NCI-H2171 (cell line): ENCODE measurements around the gene KIF16B.

Experiments
- DNase-seq: peaks from one replicate; lab custom pipeline; 2025; lab: John Stamatoyannopoulos, UW

The KIF16B gene

DNA sequence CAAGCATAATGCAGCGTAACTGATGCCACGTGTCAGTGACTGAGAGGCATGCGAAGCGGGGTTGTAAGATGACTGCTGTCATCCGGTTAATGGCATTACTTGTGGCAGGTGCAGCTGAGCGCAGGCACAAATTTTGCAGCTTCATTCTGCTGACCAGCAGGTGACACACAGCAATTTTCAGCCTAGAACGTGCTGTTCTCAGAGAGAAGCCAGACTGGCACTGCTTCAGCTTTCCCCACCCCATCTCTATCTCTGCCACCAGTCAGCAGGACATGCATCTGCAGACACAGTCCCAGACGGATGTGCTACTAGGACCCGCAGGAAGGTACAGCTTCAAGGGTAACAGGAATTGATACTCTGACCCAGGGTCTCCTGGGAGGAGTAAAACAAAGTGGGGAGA, 221.8 kb downstream of the KIF16B start:
- no peak for DNase-seq

DNA sequence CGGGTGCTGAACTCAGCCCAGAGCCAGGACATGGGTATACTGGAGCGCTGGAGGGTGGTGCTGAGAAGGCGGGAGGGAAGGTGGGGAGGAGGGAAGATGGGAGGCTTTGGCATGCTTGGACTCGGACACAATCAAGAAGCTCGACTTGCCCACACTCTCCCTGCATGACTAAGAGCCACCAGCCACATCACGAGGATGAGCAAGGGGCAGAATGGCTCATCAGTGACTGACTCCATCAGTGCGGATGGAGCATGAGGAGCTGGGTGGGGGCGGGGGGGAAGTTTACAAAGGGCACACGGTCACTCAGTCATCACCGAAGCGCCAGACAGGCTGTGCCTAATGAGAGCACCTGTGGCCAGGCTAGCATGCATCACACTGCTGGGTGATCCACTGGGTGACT, 222.8 kb downstream of the KIF16B start:
- DNase-seq: no peak

DNA sequence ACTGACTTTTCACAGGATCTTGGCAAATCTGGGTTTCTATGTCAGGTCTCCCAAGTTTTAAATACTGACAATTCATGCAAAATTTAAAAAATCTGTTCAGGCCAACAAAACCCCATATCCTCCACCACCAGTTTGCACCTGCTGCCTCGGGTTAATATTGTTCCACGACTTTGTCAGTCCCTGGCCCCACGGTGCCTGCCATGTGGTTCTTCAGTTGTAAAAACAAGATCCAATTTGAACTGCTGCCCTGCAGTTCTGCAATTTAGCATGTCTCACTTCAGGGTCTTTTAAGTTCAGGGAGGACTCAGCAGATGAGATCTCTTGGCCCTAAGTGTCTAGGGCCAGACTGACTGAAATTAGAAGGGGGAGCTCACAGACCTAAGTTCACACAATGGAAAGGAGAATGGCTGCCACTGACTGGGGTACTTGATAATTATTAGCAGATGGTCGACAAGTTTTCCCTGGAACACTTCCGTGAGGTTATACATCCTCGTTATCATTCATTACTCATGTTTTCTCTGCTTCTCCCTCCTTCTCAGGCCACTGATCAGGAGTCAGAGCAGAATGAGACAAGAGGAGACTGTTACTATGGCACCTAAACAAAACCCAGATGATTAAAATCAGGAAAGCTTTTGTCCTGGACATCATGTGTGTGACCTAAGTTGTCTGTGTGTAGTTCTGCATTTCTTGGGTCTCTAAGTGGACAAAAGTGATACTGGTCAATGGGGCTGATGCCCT, 223.6 kb downstream of the KIF16B start:
- DNase-seq: no peak

DNA sequence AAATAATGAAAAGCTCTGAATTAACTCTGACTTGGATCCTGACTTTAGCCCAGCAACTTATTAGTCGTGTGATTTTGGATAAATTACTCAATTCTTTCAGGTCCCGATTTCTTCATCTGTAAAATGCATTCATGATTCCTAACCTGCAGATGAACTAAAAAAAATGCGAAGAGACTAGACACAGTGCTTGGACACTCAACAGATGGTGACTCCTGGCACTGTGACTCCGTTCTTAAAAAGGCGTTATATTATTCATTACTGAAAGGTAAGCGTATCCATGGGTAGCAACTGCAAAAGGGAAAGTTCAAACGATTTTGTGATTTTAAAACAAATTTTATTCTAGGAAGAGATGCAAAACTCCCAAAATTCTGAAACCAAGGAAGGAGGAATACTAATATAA, 226.3 kb downstream of the KIF16B start:
- peak; percentile 9 for DNase-seq

DNA sequence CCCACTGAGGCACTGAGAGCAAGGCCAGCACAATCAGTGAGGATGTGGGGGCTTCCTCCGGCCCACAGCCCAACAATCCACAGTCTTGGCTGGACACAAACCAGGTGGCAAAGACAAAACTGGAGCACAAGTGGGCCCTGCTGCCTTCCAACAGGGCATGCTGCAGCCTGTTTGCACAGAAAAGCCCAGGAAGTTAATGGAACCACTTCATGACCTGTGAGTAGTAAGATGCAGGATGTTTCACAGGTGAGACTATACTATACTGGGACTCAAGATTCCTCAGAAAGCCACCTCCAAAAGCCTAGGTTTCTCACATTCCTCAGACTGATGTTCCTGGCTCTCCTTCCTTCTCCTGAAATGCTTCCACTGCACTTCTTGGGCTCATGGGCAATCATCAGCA, 235.5 kb downstream of the KIF16B start:
- no peak for DNase-seq

DNA sequence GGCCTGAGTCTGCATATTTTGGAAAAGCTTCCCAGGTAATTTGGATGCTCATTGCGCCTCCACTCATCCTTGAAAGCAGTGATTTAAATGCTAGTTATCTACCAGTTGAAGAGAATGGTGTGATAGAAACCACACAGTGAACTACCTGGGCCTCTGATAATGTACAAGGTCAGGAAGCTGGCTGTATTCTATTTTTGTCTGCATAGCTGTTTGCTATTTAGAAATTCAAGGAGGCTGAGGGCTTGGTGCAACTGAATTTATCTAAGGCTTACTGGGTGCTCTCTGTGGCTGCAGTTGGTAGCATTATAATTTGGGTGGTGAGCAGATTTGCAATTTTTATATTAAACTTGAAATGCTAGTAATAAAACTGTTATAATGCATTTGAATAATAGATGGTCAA, 245.6 kb downstream of the KIF16B start:
- no peak for DNase-seq

DNA sequence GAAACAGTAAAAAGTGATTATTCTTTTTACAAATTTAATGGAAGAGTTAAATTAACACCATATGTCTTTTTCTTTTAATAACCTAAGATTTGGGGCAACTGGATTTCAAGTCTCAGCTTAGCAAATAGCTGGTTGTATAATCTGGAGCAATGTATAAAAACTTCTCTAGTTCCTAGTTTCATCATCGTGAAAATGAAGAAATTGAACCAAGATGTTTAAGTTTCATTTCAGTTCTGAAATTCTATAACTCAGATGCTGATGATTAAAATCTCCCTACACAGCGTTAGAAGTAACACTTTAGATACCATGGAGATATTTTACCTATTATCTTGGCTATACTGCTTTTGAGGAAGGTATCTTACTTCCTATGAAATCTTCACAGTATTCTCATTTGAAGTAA, 252.0 kb downstream of the KIF16B start:
- DNase-seq: no peak

DNA sequence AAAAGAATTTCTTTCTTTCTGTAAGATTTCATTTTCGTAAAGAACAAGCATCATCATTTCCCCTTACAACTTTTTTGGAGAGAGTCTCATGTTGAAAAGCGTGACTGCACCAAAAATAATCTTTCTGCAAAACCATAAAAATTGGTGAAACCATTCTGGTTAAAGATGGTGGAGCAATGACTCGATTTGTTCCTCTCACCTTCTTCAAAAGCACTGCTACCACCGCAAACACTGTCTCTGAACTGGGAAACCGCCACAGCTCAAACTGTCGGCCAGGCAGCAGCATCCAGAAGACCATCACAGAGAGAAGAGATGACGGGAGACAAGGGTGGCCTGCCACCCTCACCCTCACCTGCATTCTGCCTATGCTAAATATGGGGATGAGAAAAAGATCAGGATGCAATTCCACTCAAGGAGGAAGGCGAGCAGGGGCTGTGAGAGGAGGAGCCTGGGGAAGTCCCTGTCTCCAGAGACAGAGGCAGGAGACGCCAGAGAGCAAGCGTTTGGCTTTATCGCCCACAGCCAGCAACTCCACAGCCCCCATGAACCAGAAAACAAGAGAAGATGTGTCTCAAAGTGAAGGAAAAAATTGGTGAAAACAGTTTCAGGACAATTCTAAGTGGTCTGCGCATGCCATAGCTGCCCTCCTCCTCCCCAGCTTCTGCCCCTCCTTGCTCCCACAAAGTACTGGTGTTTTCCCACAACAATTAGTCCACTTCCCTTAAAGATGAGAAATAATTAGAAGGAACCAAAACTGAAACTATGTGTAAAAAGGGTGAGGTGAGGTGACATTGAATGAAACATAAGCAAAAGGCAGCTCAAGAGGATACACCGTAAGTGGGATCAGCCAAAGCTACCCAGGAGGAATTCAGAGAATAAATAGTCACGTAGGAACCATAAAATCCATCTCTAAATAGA, 255.5 kb downstream of the KIF16B start:
- no peak for DNase-seq

DNA sequence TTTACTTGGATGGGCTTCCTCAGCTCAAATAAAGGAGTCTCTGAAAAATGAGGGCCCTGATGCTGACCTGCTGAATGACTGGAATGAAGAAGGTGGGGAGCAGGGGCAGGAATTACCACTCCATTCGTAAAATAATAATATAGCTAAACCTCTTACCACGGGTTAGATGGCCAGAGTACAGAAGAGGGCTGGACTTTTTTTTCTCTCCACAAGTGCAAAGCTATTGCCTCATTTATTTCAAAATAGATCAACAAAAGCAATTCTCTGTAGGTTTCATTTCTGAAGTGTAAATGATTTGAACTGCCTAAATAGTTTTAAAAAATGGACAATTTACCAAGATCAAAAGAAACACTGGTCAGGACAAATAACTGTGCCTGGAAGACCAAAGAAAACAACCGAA, 256.7 kb downstream of the KIF16B start:
- DNase-seq: no peak

DNA sequence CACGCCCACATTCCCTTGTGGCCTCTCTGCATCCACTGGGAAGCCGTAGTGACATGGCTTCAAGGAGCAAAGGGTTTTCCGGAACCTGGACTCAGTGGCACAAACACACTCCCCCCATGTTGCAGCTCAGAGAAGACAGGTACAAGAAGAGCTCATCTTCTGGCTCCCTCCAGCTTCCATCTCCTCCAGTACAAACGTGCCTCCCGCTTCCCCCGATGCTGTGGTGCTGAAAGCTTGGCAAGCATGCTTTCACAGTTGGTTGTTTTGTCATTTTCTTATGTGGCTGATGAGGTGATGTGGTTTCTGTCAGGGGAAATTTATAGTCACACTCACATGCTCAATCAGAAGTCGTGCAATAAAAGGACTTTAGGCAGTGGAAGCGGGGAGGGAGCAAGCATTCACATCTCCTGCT, 258.5 kb downstream of the KIF16B start:
- no peak for DNase-seq

DNA sequence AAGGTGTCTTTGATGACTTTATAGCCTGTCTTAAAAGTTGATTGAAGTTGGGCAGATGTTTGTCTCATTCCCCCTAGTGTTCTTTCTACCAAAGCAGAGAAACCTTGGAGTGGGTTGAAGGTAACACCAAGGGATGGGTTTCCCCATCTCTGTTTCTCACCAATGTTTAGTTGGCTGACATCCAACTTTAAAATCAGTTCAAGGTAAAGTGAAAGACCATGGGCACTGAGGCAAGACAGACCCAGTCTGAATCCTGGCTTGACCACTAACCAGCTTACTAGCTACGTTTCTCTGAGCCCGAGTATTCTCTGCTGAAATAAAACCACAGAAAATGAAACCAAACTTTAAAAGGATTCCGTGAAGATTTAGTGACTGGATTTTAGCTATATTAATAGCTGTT, 258.9 kb downstream of the KIF16B start:
- no peak for DNase-seq

DNA sequence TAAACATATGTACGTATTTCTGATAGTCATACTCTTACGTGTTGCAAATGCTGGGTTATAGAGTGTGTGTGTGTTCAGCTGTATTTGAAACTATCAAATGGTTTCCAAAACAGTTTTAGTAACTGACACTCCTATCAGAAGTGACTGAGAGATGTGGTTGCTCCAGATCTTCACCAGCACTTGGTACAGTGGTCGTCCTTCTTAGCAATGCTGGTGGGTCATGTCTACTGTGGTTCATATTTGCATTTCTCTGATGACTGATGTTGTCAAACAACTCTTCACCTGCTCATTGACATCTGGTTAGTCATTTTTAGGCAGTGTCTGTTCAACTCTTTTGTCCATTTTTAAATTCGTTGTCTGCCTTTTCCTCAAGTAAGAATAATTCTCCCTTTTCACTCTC, 259.3 kb downstream of the KIF16B start:
- no peak for DNase-seq

DNA sequence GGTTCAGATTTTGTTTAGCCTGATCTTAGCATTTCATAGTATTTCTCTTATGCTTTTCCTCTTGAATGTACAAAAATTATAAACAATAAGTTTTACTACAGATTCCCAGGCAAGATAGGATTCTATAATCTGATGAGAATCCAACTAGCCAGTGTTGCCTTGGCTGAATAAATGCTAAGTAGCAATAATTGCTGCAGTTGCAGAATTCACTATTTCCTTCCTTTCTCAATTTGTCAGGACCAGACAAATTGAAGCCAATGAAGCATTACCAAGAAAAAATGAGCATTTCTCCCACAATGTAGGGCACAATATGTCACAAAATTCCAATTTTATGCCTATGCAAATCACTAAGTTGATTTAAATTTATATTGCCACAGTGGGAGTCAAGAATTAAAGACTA, 260.2 kb downstream of the KIF16B start:
- DNase-seq: no peak

DNA sequence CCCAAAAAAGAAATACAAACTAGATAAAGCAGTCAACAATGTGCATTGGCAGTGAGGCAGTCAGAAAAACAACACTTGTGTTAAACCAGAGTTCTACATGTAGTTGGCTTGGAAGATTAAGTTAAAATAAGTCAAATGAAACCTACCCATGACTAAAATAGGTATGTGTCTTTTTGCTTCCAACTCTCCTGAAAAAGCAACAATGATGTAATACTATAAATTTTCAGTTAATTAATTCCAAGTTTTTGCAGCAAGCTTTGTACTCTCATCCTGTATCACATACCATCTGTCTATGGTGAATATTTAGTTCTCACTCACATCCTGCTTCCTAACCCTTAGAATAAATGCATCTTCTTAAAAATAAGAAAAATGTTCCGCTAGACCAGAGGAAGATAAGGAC, 261.5 kb downstream of the KIF16B start:
- no peak for DNase-seq

DNA sequence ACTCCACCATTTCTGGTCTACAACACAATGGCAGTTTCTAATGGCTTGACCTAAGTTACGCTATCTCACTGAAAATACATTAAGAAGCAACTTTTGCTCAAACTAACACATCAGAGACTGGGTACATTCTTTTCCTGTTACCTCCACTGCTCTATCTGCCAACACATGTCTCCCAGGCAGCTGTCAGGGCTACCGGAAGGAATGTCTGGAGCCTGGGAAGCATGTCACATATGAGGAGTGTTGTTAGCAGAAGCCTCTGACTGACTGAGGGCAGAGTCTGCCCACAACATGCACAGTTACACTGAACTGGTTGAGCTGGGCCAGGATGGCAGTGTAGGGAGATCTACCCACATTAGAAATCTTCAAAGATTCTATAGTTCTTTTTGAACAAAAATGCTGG, 264.5 kb downstream of the KIF16B start:
- DNase-seq: no peak

DNA sequence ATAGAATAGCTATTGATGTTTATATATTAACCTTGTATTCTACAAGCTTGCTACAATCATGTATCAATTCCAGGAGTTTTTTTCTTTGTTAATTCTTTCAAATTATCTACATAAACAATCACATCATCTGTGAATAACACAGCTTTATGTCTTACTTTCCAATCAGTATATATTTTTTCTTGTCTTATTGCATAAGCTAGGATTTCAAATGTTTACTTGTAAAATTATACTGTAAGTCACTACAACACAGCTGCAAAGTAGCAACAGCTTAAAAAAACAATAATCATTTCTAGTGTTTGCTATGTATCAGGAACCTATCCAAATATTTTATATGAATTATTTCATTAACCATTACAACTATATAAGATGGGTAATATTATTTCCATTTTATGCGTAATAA, 270.4 kb downstream of the KIF16B start:
- no peak for DNase-seq

DNA sequence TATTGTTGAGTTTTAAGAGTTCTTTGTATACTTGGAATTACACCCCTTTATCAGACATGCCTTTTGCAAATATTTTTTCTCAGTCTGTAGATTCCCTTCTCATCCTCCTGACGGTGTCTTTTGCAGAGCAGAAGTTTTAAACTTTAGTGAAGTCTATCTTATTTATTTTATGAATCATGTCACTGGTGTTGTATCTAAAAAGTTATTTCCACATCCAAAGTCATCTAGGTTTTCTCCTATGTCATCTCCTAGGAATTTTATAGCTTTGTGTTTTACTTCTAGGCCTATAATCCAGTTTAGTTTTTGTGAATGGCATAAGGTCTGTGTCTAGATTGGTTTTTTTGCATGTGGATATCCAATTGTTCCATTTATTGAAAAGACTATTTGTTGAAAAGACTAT, 271.3 kb downstream of the KIF16B start:
- DNase-seq: no peak

DNA sequence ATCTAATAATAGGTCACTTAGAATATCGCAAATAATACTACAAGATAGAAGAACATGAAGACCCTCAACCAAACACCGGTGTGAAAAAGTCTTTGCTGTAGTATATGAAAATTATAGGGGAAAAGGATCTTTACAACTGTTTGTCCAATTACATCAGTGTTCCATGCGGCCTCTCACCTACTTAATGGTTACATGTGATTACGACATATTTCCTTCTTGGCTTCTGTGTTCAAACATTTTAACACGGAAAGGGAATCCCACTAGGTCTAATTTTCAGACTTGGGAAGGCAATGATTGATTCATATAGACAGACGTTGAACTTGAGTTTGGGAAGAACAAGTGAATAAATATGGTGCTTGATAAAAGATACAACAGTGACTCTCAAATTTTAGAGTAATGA, 273.4 kb downstream of the KIF16B start:
- no peak for DNase-seq

DNA sequence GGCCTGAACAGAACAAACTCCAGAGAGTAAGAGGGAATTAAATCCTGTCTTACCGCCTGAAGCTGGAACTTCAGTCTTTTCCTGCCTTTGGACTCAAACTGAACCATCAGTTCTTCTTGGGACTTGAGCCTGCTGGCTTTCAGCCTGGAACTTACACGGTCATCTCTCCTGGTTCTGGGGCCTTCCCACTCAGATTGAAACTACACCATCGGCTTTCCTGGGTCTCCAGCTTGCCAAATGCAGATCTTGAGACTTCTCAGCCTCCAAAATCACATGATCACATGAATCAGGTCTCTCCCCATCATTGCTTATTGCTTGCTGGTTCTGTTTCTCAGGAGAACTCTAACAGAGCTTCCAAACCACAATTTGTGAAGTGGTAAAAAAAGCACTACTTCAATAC, 276.3 kb downstream of the KIF16B start:
- DNase-seq: no peak

DNA sequence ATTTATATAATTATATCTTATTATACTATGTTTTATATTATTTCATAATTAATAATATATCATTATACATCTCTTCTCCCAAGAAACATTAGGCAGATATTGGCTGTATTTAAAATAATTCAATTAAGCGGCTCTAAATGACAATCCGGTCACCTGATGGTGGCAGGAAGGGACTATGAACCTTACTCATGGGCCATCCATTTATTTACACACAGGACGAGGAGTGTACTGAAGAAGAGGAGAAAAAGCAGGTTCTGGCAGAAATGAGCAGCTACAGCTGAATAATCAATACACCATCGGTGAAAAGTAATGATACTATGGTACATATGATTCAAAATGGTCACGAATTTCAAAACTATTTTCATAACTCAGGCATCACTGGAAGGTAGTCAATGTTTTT, 277.7 kb downstream of the KIF16B start:
- DNase-seq: no peak

DNA sequence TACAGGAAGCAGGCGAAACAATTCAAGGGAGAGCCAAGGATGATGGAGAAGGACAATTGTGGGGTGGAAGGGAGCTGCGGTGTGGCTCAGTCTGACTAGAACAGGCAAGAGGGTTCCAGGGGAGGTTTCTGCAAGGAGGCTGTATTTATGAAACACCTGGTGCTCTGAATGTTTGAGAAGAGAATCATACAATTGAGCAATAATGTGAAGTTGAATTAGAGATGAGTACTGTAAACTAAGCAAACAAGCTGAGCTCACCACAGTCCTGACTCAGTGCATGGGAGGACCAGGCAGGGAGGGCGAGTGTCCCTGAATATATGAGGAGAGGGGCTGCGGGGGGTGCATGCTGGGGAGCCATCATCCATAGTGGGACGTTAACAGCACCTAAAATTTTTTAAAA, 279.7 kb downstream of the KIF16B start:
- DNase-seq: no peak

DNA sequence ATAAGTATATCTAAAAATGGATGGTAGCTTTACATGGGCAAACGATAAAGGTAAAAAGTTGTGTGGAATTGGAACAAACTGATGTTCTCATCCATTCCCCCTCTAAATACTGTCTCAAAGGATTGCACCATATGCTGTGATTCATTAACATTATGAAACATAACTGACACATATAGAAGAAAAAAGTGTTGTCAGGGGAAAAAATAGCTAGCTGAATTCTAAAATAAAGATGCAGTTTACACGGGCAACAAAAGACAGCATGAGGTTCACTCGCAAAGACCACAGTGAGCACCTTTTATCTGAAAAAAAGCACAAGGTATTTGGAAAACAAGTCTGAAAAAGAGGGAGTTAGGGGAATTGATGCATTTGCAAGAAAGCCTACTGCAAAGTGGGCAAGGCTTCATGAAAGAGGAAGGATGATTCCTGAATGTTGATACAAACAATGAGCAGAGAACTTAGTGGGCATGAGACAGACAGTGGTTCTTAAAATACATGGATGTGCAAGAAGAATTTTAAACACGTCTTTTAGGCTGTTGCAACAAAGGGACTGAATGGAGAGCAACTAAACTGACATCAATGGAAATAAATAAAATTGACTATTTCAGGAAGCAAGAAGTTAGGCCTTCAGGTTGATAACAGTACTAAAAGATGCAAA, 280.9 kb downstream of the KIF16B start:
- no peak for DNase-seq

DNA sequence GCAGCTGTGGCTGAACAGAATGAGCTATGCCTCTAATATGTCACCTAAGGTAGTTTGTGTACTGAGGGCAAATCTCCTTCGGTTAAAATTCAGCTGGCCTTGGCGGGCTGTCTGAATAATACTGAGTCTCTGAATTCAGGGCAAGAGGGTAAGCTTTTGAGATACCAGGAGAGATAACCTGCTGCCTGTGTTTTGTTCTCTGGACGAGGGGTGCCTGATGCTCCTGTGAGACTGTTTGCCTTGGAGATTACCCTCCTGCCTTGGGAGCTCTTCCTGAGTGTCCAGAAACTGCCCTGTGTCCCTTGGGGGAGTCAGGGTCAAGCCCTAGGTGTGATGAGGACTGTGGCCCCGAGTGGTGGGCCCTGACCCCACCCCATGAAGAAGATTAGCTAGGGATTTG, 282.9 kb downstream of the KIF16B start:
- no peak for DNase-seq
